Muscle layer of duodenum (tissue), 2 donors: Measurements from ENCODE around the gene OR2AT4.

Experiments used
- H3K27ac ChIP-seq: one replicate; pipeline ENCODE4 v1.7.0; 2013; ENCODE audit warnings: mild to moderate bottlenecking, low read length
- H3K27me3 ChIP-seq: one replicate; pipeline ENCODE4 v1.7.0; 2013; ENCODE audit warnings: low read depth, mild to moderate bottlenecking, control low read depth, low read length
- H3K36me3 ChIP-seq, 2 donors: one replicate each; pipeline ENCODE4 v1.7.0; 2013; ENCODE audit warnings: low read length in 2 of 2, control low read depth in 1 of 2, mild to moderate bottlenecking in 1 of 2; ENCODE audit not compliant: insufficient read depth in 2 of 2, control insufficient read depth in 1 of 2
- H3K4me1 ChIP-seq, 2 donors: one replicate each; pipeline ENCODE4 v1.7.0; 2013; ENCODE audit warnings: low read length in 2 of 2, mild to moderate bottlenecking in 2 of 2, control low read depth in 1 of 2, moderate library complexity in 1 of 2; ENCODE audit not compliant: insufficient read depth in 2 of 2, control insufficient read depth in 1 of 2
- H3K4me3 ChIP-seq, 2 donors: one replicate each; pipeline ENCODE4 v1.7.0; 2013; ENCODE audit warnings: low read length in 2 of 2, low read depth in 1 of 2, mild to moderate bottlenecking in 1 of 2
- H3K9me3 ChIP-seq, 2 donors: one replicate each; pipeline ENCODE4 v1.7.0; 2013; ENCODE audit warnings: low read length in 2 of 2, control low read depth in 1 of 2, mild to moderate bottlenecking in 1 of 2; ENCODE audit not compliant: control insufficient read depth in 1 of 2
- donor health status: healthy.

Gene OR2AT4

GRCh38 chr11:75082601-75083216, 14.0 kb downstream of the OR2AT4 start:
- H3K4me3 ChIP-seq: no peak overlapping the region
- H3K4me1 ChIP-seq: no peaks in the 10 kb centered on the region
- H3K27me3 ChIP-seq: no peaks in the 10 kb centered on the region
- no peak overlapping the region for H3K27ac ChIP-seq
- no peaks in the 10 kb centered on the region for H3K36me3 ChIP-seq
- no peaks in the 10 kb centered on the region for H3K9me3 ChIP-seq

DNA sequence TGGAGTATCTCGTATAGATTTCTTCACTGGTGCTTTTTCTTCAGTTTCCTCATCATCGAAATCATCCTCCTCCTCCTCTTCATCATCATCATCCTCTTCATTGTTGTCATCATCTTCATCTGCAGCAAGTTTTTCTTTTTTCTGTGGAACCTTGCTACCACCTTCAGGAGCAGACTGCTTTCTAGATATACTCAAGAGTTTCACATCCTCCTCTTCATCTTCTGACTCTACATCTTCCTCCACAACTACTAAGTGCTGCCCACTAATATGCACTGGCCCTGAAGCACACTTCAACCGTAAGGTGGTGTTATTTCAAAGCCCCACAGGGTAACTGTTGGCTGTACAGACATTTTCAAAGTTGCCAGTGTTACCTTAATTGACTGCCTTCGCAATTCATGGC, 17.1 kb downstream of the OR2AT4 start:
- H3K4me1 ChIP-seq: no peaks in the 10 kb centered on the region
- H3K36me3 ChIP-seq: no peaks in the 10 kb centered on the region
- no peaks in the 10 kb centered on the region for H3K27me3 ChIP-seq

DNA sequence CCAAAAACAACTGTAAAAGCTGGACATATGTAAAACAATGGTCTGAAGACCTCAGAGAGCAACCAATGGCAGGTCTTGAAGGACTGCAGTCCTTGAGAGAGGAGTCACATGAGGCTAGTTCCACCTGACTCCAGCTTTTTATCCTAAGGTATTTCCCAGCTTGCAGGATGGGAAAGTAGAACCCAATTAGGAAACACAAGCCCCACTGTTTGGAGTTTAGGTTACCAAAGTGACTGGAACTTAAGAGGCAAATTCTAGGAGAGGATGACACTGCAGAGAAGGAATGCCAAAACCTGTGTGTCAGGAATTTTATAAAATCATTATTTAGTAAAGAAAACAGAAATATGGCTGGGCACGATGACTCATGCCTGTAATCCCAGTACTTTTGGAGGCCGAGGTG, 18.4 kb downstream of the OR2AT4 start:
- Histone ChIP-seq H3K4me1 (no peaks in the 10 kb centered on the region), H3K27ac (no peak overlapping the region), H3K4me3 (no peak overlapping the region), H3K36me3 (no peaks in the 10 kb centered on the region), H3K27me3 (no peaks in the 10 kb centered on the region), H3K9me3 (no peaks in the 10 kb centered on the region)

More for the DNA sequence above, 17.1 kb downstream of the OR2AT4 start:
- H3K4me3 ChIP-seq: no peak overlapping the region
- no peaks in the 10 kb centered on the region for H3K9me3 ChIP-seq
- H3K27ac ChIP-seq: no peak overlapping the region

DNA sequence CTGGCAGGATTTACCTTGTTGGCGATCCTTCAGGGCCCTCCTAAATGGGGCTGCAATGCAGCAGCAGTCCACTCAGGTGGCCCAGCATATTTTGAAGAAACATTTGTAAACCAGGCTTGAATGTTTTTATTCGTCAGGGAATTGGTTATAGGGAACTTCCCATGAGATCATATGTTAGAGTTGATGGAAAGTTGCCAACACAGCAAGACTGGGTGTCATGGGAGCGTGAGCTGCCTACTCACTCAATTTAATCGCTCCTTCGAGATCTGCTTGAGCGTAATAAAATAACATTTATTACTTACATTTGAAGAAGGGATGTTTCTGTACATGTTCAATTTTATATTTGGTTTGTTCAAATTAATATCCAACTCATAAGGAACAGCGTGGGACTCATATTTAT, 19.4 kb downstream of the OR2AT4 start:
- Histone ChIP-seq H3K27ac (no peak overlapping the region), H3K4me3 (no peak overlapping the region), H3K4me1 (no peaks in the 10 kb centered on the region), H3K9me3 (no peaks in the 10 kb centered on the region), H3K36me3 (no peaks in the 10 kb centered on the region), H3K27me3 (no peaks in the 10 kb centered on the region)

DNA sequence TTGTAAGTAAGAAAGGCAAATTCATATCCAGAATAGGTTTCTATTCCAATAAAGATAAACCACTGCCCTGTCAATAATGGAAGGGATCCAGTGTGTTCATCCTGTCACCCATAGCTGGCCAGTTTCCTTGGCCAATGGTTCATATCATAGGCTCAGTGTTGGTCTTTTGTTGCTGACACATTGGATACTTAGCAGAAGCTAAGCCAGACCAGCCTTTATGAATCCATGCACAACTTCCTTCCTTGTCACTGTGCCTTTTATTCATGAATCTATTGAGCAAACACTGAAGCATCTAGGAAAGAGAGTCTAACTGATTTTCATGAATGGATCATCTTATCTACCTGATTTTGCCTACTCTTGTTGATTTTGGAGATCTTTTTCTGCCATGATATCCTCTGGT, 20.0 kb downstream of the OR2AT4 start:
- H3K4me1 ChIP-seq: no peaks in the 10 kb centered on the region
- no peak overlapping the region for H3K4me3 ChIP-seq
- no peak overlapping the region for H3K27ac ChIP-seq
- peaks cover under 1% of the 10 kb centered on the region for H3K27me3 ChIP-seq
- no peaks in the 10 kb centered on the region for H3K36me3 ChIP-seq
- no peaks in the 10 kb centered on the region for H3K9me3 ChIP-seq

- Histone ChIP-seq H3K27me3 (peaks cover 6% of the 10 kb centered on the region), H3K4me3 (no peak overlapping the region), H3K9me3 (no peaks in the 10 kb centered on the region), H3K27ac (no peak overlapping the region), H3K4me1 (no peaks in the 10 kb centered on the region), H3K36me3 (no peaks in the 10 kb centered on the region)
These were observed 23.1 kb downstream of the OR2AT4 start for GRCh38 chr11:75073459-75074190.

- no peaks in the 10 kb centered on the region for H3K9me3 ChIP-seq
- no peaks in the 10 kb centered on the region for H3K4me1 ChIP-seq
- no peaks in the 10 kb centered on the region for H3K36me3 ChIP-seq
- H3K27ac ChIP-seq: no peak overlapping the region
- H3K4me3 ChIP-seq: no peak overlapping the region
- H3K27me3 ChIP-seq: peaks cover 6% of the 10 kb centered on the region
These were observed 24.1 kb downstream of the OR2AT4 start for GRCh38 chr11:75072582-75072981.

- no peaks in the 10 kb centered on the region for H3K36me3 ChIP-seq
- no peaks in the 10 kb centered on the region for H3K9me3 ChIP-seq
- H3K27me3 ChIP-seq: peaks cover 6% of the 10 kb centered on the region
- no peaks in the 10 kb centered on the region for H3K4me1 ChIP-seq
- no peak overlapping the region for H3K4me3 ChIP-seq
- H3K27ac ChIP-seq: no peak overlapping the region
These were observed 27.2 kb downstream of the OR2AT4 start for GRCh38 chr11:75069473-75069872.

DNA sequence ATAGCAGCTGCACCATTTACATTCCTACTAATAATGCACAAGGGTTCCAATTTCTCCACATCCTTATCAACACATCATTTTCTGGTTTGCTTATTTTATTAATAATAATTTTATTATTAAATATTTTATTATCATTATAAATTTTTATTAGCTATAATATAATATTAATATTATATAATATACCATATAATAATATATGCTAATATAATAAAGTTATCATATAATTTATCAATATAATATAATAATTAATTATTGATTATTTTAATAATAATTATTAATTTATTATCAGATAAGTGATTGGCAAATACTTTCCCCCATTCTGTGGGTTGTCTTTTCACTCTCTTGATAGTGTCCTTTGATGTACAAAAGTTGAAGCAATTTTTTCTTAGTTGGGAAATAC, 27.7 kb downstream of the OR2AT4 start:
- Histone ChIP-seq H3K27ac (no peak overlapping the region), H3K9me3 (no peaks in the 10 kb centered on the region), H3K4me1 (no peaks in the 10 kb centered on the region), H3K36me3 (no peaks in the 10 kb centered on the region), H3K27me3 (peaks cover 6% of the 10 kb centered on the region), H3K4me3 (no peak overlapping the region)

- Histone ChIP-seq H3K27ac (no peak overlapping the region), H3K4me1 (no peaks in the 10 kb centered on the region), H3K9me3 (no peaks in the 10 kb centered on the region), H3K36me3 (no peaks in the 10 kb centered on the region), H3K4me3 (no peak overlapping the region), H3K27me3 (peaks cover 6% of the 10 kb centered on the region)
These were observed 28.1 kb downstream of the OR2AT4 start for GRCh38 chr11:75068559-75068958.

DNA sequence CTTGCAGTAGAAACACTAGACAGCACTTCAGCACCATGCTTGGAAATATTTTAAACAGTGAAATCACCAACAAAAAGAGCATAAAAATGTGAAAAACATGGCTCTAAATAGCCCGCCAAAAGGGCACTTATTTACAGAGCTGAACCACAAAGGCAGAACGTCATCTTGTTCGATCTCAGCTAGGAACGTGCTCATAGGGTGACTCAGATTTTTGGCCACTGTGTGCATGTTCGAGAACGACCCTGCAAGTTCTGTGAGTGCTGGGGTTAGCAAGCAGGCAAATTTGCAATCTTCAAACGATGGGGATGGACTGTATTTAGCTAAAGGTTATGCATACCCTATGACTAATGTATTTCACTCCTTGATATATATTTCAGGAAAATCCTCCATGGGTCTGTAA, 30.6 kb downstream of the OR2AT4 start:
- H3K9me3 ChIP-seq: no peaks in the 10 kb centered on the region
- H3K4me1 ChIP-seq: no peaks in the 10 kb centered on the region
- H3K27me3 ChIP-seq: no peaks in the 10 kb centered on the region
- no peaks in the 10 kb centered on the region for H3K36me3 ChIP-seq
- no peak overlapping the region for H3K27ac ChIP-seq
- no peak overlapping the region for H3K4me3 ChIP-seq
